Prostate gland (tissue), 2 donors: ENCODE results near the gene DAB1.

ENCODE experiments used
- POLR2A ChIP-seq: fragments of 450-650 bp; IDR thresholded peaks from one replicate; pipeline ENCODE4 v1.6.1; 2016; ENCODE audit warnings: antibody characterized with exemption, mild to moderate bottlenecking
- POLR2AphosphoS5 ChIP-seq: sonication (generic); formaldehyde crosslinking; IDR thresholded peaks from one replicate; pipeline ENCODE4 v1.6.1; 2017; ENCODE audit warnings: antibody characterized with exemption
- TF ChIP-seq, protein P1 (sequence below), 4 experiments: fragments of 200-600 bp in 2 of 4; fragments of 450-650 bp in 2 of 4; sonication (generic) in 2 of 4; IDR thresholded peaks; 1 replicate in 3 of 4; 2 replicates in 1 of 4; pipeline ENCODE4 v1.5.1; 2016 to 2019; ENCODE audit warnings: antibody characterized with exemption in 4 of 4, mild to moderate bottlenecking in 2 of 4, moderate library complexity in 2 of 4

DNA sequence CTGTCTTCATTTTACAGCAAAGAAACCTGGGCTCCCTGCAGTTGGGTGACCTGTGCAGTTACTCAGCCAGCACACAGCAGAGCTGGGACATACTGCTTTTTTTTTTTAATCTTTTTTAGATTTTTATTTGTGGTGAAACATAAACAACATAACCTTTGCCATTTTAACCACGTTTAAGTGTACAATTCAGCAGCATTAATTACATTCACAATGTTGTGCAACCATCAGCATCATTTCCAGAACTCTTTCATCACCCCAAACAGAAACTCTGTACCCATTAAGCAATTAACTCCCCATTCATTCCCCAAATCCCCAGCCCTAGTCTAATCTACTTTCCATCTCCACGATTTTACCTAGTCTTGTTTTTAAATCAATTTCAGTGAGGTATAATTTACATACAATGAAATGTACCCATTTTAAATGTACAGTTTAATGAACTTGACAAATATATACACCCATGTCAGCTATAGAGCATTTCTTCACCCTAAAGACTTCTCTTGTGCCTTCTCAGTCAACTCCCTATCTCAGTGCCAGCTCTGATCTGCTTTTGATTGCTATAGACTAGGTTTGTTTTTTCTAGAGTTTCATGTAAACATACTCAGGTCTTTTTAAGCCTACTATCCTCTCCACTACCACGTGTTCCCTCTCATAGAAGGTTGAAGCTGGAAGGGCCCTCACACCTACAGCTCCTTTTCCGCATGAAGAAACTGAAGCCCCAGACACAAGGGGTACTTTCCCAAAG lies 420.3 kb downstream of the DAB1 start:
- TF ChIP-seq POLR2A (no peak), POLR2AphosphoS5 (no peak)
- TF ChIP-seq, protein P1, sequence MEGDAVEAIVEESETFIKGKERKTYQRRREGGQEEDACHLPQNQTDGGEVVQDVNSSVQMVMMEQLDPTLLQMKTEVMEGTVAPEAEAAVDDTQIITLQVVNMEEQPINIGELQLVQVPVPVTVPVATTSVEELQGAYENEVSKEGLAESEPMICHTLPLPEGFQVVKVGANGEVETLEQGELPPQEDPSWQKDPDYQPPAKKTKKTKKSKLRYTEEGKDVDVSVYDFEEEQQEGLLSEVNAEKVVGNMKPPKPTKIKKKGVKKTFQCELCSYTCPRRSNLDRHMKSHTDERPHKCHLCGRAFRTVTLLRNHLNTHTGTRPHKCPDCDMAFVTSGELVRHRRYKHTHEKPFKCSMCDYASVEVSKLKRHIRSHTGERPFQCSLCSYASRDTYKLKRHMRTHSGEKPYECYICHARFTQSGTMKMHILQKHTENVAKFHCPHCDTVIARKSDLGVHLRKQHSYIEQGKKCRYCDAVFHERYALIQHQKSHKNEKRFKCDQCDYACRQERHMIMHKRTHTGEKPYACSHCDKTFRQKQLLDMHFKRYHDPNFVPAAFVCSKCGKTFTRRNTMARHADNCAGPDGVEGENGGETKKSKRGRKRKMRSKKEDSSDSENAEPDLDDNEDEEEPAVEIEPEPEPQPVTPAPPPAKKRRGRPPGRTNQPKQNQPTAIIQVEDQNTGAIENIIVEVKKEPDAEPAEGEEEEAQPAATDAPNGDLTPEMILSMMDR (IDR thresholded peaks at IDR 0.05), result no peak
